Measurements from ENCODE around the gene SLC22A4. TPM values are rescaled to one million over a fixed set of nuclear protein-coding genes. Genes with fewer than 3 reads are reported as not detected.
A peak's percentile ranks its signal among the peaks of the same experiment; 100 is the strongest.

Gene SLC22A4
- total RNA-seq, 1 donor from 2014 or later, result 1.6 TPM

- ATAC-seq (no peak), DNase-seq (no peak)
- intact Hi-C loops (cut with micrococcal nuclease), result no loop called here
Measured at GRCh38 chr5:132365213-132365612, 71.0 kb downstream of the SLC22A4 start.

GRCh38 chr5:132368186-132368585 lies 74.0 kb downstream of the SLC22A4 start:
- intact Hi-C loops (cut with micrococcal nuclease), result no loop called here
- DNase-seq, result no peak
- ATAC-seq, result no peak

- intact Hi-C loops (cut with micrococcal nuclease), result no loop called here
- no peak for ATAC-seq
Measured at GRCh38 chr5:132369007-132369473, 74.8 kb downstream of the SLC22A4 start.

GRCh38 chr5:132369474-132370180 lies 75.4 kb downstream of the SLC22A4 start, which contains the start of gene SLC22A5:
Gene SLC22A5, plus strand, starts transcription at chr5:132369710. Its CDS starts 263 bp downstream, at chr5:132369973.
- ATAC-seq (peak; percentile 90), DNase-seq (peak; percentile 87)
- intact Hi-C loops (cut with micrococcal nuclease), result no loop called here

More at GRCh38 chr5:132369007-132369473, 74.8 kb downstream of the SLC22A4 start:
- no peak for DNase-seq

GRCh38 chr5:132370181-132370970 lies 76.2 kb downstream of the SLC22A4 start:
- intact Hi-C loops (cut with micrococcal nuclease), result no loop called here
- DNase-seq (no peak), ATAC-seq (peak; percentile 6)

GRCh38 chr5:132370971-132371602 lies 76.9 kb downstream of the SLC22A4 start:
- DNase-seq, result peak; percentile 58
- intact Hi-C loops (cut with micrococcal nuclease), result no loop called here

GRCh38 chr5:132371603-132371994 lies 77.4 kb downstream of the SLC22A4 start:
- ATAC-seq (no peak), DNase-seq (no peak)
- intact Hi-C loops (cut with micrococcal nuclease), result no loop called here

More at GRCh38 chr5:132370971-132371602, 76.9 kb downstream of the SLC22A4 start:
- ATAC-seq, result peak; percentile 43

- ATAC-seq (no peak), DNase-seq (no peak)
- intact Hi-C loops (cut with micrococcal nuclease), result no loop called here
Measured at GRCh38 chr5:132372127-132372526, 77.9 kb downstream of the SLC22A4 start.

GRCh38 chr5:132372542-132372941 lies 78.3 kb downstream of the SLC22A4 start:
- intact Hi-C loops (cut with micrococcal nuclease), result no loop called here
- DNase-seq (no peak), ATAC-seq (no peak)

GRCh38 chr5:132375957-132376356 lies 81.8 kb downstream of the SLC22A4 start:
- no peak for ATAC-seq
- intact Hi-C loops (cut with micrococcal nuclease), result no loop called here
- no peak for DNase-seq

- intact Hi-C loops (cut with micrococcal nuclease), result no loop called here
- ATAC-seq, result peak; percentile 70
- peak; percentile 57 for DNase-seq
Measured at GRCh38 chr5:132376694-132377641, 82.8 kb downstream of the SLC22A4 start.

- ATAC-seq (no peak), DNase-seq (no peak)
- intact Hi-C loops (cut with micrococcal nuclease), result no loop called here
Measured at GRCh38 chr5:132377738-132378137, 83.5 kb downstream of the SLC22A4 start.

GRCh38 chr5:132378580-132378979 lies 84.4 kb downstream of the SLC22A4 start:
- ATAC-seq (no peak), DNase-seq (no peak)
- intact Hi-C loops (cut with micrococcal nuclease), result no loop called here

GRCh38 chr5:132380047-132380446 lies 85.9 kb downstream of the SLC22A4 start:
- no peak for DNase-seq
- intact Hi-C loops (cut with micrococcal nuclease), result no loop called here

GRCh38 chr5:132380741-132381140 lies 86.5 kb downstream of the SLC22A4 start:
- intact Hi-C loops (cut with micrococcal nuclease), result no loop called here
- DNase-seq, result no peak
- ATAC-seq, result no peak

More at GRCh38 chr5:132380047-132380446, 85.9 kb downstream of the SLC22A4 start:
- ATAC-seq, result no peak

- intact Hi-C loops (cut with micrococcal nuclease), result no loop called here
- DNase-seq (no peak), ATAC-seq (no peak)
Measured at GRCh38 chr5:132381614-132382013, 87.4 kb downstream of the SLC22A4 start.

GRCh38 chr5:132383261-132383660 lies 89.1 kb downstream of the SLC22A4 start:
- intact Hi-C loops (cut with micrococcal nuclease), result no loop called here
- no peak for DNase-seq
- ATAC-seq, result no peak

GRCh38 chr5:132383984-132384383 lies 89.8 kb downstream of the SLC22A4 start:
- ATAC-seq (no peak), DNase-seq (no peak)
- intact Hi-C loops (cut with micrococcal nuclease), result no loop called here

Measured in left ventricle myocardium superior (tissue), 1 donor.